HuH-7 (cell line): ENCODE measurements around the gene PFDN4.
A peak's percentile ranks its signal among the peaks of the same experiment; 100 is the strongest.

ENCODE experiments used
- DNase-seq: peaks from one replicate; pipeline ENCODE4 v3.0.0; 2011; ENCODE audit warnings: low spot score

The PFDN4 gene

DNA sequence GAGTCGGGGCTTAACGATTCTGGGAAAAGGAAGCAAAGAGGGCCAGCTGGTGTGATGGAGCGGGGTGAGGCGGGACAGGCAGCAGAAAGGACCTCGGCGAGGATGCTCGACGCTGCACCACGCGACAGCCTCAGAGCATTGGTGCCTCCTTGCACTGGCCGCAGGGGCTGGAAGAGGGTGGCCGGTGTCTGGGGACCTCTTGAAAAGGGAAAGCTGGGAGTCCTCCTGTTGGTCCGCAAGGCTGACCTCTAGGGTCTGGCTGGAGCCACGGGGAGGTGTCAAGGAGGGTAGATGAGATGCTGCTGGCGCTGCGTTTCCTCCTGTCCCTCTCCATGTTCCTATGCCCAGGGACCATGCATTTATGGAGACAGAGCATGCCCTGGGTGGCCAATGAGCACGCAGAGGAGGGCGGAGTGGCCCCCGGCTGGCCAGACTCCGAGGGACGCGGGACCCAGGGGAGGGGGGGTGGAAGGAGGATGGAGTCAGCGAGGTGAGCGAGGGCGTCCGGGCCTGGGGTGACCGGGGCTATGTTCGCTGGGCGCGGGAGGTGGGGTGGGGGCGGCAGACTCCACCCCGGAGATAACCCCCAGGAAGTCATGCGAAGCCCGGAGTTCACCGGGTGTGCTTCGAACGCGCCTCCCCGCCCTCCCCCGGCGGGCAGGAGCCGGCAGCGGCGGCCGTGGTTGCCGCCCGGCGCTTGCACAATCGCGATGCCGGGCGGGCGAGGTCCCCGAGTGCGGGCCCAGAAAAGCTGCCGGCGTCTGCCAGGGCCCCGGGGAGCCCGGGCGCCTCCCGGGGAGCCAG, 34.0 kb upstream of the PFDN4 start, which contains the start of gene CYP24A1:
CYP24A1 (minus strand) TSS at position 334 of the 804 bp plus-strand sequence. CDS start 407 bp downstream, outside the sequence.
- DNase-seq = peak; percentile 73

DNA sequence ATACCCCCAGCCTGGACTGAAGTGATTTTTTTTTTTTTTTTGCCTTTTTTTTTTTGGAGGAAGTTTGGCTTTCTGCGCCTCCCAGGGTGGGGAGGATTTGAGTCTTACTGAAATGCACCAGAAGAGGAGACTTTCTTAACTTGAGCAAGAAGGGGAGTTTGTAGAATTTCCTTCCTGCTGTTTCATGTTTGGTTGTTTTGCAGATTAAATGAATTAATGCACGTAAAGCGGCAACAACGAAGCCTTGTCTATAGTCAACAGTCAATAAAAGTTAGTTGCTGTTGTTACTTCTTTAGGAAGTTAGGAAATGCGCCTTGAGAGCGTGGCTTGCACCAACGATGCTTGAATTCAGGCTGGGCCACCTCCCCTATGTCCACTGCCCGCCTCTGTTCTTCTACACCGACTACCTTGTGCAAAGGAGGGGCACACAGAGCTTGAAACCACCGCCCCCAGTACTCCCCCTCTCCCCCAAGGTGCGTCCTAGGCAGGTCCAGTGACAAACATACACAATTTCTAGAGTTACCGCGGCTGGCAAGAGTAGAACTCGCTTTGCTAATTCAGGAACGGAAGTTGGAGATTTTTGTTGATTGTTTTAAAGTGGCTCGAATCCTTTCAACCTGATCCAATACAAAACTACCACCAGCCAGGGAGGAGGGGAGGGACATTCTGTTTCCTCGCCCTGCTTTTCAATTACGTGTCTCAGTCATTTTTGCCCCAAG, 33.3 kb upstream of the PFDN4 start:
- no peak for DNase-seq

DNA sequence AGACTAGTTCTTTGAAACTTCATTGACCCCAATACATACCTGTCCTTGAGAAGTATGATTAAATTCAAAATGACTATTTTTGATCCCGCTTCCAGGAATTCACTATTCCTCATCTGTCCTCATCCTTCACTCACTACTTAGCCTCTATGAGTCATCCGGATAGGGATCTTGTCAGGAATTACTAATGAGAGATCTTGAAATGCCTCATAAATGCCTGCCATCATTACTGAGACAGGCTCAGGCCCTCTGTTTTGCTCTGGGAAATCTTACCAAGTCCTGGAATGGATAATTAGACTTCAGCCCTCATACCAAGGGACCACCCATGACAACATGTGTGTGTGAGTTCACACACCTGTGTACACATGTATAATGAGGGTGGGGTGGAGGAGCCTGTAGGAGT, 31.3 kb upstream of the PFDN4 start:
- DNase-seq = no peak

DNA sequence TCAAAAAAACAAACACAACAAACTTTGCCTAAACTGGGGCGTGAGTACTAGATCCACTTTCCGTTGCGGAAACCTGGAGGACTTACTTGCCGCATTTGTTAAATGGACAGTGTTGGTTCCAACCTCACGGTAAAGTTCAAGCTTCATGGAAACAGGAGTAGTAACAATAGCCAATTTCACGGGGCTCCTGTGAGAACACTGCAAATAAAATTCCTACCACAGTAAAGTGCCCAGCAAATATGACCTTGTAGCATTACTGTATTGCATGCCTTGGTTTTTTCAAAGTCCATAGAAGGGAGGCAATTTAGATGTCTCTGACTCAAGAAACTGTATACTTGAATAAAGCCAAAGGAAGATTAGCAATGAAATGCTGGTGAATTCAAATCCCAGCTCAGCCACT, 30.5 kb upstream of the PFDN4 start:
- no peak for DNase-seq

DNA sequence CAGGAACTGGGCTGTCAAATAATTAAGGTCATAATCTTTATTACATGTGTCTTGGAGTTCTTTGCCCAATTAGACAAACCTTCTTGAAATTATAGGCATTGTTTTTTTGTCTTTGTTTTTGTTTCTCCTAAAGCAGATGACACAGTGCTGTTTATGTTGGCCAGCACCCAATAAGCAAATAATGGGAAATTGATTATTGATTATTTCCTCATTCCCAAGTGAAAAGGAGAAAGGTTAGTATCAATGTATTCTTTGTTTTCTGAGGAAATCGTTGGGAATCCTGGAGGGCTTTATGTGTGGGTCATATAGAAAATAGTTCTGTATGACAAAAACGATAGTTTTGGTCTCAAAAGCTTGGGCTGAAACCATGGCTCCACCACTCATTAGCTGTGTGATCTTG, 29.6 kb upstream of the PFDN4 start:
- no peak for DNase-seq

DNA sequence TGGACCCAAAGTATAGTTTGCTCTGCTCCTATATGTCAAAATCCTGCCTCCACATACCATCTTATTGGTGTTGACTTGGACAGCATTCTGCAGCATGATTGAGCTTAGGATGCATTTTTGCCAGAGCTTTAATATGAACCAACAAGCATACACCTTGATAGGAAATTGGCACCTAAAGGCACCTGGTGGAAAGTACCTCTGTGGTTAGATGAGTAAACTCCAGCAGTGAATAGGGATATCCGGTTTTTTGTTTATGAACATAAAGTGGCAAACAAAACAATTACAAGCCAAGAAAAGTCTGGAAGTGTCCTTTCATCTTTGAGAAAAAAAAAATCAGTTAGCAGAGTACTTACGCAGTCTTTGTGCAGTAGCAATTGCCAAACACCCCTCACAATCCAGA, 27.9 kb upstream of the PFDN4 start:
- no peak for DNase-seq

DNA sequence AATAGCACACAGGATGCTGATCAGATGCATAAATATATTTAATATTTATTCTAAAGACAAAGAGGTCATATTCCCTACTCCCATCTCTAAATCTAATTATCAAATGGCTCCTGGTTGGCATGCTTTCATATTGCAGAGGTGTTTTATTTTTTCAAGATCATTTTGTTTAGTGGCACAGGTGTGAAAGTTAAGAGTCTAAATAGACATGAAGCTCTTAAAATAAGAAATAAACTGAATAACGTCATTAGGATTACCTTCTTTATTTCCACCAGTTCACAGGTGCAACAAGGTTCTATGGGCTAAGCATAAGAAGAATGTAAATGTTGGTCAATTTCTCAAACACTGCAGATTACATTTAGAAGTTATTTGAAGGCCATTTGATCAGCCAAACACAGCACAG, 27.0 kb upstream of the PFDN4 start:
- DNase-seq = no peak

DNA sequence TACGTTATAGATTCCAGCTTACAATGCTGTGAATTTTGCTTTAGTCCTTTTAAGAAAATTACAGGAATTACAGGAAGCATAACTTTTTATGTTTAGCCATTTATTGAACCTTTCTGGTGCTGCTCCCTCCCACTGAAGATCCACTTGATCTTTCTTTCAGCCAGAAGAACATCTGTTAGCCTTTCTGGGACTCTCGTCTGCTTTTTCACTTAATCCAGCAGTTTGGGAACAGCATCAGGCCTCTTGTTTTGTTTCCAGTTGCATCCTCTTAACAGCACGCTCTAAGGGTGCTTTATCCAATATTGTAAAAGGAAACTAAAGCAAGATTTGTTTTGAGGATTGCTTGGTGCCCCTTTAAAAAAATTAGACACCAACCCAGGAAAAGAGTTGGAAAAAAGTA, 23.8 kb upstream of the PFDN4 start:
- DNase-seq = no peak

DNA sequence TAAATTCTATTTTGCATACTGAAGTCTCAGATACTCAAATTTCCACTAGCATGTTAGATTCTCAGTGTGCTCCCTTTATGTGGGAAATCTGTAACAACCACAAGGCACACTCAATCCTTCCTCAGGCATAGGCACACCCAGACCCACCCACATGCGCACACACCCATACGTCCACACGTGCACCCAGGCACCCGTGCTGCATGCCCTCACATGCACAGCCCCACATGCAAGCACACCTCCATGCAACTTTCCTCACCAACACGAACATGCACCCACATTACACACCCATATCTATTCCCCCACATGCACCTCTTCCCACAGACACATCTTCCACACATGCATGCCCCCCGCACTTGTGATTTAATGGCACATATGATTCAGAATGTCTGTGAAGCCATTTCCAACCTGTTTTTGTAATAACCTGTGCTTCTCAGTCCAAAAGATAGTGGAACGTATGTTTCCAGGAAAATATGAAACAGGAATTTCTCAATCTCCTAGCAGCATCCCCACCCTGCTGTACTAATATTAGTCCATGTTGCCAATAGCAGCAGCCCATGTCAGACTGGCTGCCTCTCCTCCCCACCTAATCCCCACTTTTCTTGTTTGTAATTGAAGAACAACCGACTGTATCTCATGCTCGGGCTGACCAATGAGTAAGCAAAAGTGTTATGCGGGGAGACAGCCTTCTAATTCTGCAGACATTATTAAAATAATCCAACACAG, 22.8 kb upstream of the PFDN4 start:
- DNase-seq = no peak

DNA sequence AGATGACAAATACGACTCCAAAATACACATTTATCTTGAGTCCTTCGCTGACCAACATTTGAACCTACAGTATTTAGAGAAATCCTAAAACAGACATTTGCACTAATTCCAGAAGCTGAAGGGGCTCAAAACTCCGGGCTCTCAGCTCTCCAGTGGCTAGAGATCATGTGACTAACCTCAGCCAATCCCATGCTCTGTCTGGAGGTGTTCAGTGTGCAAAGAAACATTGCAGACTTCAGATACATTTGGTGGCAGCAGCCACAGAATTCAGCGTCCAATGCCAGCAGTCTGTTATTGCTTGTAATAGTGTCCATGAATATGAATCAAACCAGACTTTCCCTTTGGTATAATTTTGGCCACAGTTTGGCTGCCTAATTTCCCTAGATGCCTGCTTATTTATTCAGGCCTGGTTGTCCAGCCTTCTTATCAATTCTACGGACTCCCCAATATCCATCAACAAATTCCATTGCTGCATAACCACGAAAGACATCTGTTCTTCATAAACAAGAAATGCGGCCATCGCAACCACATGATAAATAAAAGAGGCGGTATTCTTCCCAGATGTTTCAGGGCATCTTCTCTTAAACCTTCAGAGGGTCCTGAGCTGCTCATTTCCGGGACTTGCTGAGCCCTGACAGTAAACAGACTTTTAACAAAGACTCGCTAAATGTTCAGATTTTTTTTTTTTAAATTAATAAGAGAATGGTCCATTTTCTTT, 19.6 kb upstream of the PFDN4 start:
- DNase-seq = no peak

DNA sequence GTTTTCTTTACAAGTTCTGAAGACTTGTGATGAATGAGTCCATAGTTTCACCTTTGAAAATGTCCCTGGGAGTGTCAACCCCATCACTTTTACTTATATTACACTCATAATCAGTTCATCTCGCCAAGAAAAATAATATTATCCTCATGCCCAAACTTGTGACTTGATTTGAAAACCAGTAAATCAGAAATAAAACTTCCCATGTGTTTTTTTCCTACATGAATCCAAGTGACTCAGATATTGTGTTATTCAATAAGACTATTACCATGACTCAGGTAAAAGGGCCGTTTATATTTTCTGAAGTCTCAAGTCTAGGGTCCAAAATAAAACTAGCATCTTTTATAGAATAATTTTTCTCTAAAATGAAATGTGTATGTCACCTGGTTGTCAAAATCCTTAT, 18.3 kb upstream of the PFDN4 start:
- DNase-seq = no peak

DNA sequence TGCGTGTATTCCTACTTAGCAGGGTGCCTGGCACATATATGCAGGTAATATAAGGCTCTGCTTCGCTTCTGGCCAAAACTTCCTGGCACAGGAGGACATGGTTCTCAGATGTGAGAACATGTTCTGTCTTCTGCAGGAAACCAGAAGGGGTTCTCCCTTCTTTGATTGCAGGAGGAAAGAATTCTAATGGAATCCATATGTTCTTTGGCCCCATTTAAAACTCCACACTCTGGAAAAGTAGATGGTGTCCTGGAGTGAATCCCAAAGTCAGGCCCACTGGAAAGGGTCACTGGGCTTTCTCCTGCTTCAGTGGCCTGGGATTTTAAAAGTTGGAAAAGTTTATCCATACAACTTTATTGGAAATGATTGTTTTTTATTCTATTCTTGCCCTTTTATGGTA, 17.7 kb upstream of the PFDN4 start:
- no peak for DNase-seq

DNA sequence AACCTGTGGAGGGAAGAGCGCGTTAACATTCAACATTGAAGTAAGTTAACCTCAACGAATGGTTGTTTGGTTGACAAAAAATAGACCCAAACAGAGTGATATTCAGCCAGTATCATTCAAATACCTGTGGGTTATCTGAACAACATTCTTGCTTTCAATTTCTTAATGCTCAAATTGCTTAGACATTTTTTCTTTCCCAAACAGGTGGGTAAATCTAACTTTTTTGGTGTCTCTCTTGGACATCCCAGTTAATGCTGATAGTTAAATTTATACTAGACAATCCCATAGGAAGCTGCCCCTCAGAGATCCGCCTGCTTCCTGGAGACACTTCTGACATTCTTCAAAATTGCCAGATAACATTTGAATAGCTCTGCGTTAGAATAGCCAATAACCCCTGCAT, 14.1 kb upstream of the PFDN4 start:
- no peak for DNase-seq

DNA sequence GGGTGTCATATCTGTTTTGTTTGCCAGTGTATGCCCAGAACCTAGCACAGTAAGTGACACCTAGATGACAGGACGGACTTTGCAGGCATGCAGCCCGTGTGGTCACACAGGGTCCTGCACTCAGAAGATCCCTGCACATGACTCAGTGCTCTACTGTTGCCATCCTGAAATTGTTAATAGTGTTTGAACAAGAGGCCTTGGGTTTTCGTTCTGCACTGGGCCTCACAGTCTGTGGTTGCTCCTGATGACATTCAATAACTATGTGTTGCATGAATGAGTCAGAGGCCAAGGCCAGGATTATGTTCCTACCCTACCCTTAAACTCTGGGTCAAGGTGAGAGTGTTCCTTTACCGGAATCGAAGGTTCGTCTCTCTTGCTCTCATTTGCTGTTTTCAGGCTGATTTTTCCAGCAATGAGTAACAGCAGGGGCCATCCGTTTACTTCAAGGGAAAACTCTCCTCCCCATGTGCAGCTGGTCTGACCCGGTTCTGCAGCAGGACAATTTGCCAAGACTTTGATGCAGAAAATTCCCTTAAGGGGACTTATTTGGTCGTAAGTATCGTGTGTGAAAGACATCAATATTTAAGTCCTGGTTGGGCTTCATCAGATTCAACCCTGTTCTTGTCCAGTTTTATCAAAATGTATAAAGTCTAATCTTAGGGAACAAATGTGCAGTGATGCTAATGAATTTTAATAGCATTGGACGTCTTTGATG, 13.0 kb upstream of the PFDN4 start:
- peak; percentile 62 for DNase-seq

DNA sequence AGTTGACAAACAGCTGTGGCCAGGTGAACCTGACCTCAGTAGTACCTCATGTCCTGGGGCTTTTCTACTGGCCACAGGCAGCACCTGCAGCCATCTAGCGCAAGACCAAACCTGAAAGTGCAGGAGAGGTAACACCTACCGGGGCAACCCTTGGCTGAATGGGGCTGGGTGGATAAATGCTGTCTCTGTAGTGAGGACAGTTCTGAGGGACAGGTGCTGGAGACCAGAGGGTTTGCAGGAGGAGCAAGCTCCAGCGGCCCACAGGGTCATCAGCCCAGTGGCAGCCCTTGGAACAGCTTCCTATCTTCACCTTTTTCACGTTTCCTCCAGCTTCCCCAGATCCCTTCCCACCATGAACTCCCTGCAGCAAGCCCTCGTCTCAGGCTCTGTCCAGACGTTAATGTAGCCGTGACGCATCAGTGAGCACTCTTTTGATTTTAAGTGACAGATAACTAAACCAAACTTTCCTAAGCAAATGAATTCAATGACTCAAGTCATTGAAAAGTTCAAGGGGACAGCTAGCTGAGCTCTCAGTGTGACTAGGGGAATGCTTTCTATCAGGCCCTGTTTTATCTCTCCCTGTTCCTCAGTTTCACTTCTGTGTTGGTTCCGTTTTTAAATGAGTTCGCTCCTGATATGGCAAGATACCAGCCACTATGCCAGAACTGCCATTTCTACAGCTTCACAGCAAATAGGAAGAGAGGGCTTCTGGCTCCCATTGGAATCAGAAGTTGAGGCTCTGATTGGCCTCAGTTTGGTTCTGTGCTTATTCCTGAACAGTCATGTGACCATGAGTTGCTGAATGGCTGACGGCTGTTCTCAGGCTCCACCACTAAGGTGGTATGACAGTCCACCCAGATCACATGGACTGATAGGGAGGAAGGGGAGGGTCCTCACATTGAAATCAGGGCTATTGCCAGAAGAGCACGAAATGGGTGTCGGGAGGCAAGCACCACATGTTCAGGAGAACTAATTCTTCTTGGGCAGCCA, 12.1 kb upstream of the PFDN4 start:
- DNase-seq = no peak

DNA sequence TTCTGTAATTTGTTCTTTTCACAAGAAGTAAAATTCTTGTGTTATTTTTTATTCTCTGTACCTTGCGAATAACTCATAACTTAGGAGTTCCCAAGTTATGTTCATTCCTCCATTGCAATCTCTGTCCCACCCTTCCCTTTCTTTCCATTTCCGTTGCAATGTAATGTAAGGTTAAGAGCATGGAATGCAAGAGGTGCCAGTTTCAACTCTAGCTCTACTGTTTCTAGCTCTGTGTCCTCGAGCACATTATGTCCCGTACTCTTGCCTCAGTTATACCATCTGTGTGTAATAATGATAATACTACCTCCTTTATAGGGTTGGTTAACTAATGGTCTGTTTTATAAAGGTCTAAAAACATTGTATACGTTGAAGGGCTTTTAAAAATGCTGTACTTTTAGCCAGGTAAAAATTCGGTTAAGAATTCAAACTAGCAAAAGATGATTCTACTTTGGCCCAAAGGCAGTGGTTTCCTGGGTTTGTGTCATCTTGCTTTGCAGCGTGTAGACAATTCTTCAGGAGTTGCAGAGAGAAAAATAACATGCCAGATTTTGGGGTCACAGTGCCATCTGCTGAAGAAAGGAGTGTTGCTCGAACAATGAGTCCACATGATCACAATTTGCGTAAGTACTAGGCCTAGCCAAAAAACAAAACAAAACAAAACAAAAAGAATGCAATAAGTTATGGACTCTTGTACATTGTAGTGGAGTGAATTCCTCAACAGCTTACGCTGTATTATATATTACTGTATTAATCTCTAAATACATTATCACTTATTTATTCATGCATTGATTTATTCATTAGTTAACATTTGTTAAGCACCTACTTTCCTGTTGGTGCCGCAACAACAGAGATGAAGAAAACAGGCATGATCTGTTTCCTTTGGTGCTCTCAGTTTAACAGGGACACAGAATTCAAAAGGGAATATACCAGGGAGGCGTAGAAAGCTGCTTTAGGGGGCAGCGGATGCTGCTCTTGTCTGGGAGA, 10.0 kb upstream of the PFDN4 start:
- DNase-seq = peak; percentile 41

DNA sequence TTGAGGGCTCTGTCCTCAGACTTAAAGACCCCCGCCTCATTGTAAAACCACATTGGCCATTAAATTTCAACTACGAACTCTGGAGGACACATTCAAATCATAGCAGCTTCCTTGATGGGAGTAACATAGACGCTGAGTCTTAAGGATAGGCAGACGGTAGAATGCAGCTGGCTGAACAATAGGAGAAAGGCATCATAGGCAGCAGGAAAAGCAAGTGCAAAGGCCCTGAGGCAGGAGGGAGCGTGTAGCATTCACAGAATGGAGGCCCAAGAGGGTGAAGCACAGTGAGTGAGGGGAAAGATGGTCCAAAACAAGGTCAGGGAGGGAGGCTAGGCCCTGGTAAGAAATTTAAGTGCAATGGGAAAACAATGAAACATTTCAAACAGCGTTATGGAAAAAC, 8.6 kb upstream of the PFDN4 start:
- DNase-seq = no peak

DNA sequence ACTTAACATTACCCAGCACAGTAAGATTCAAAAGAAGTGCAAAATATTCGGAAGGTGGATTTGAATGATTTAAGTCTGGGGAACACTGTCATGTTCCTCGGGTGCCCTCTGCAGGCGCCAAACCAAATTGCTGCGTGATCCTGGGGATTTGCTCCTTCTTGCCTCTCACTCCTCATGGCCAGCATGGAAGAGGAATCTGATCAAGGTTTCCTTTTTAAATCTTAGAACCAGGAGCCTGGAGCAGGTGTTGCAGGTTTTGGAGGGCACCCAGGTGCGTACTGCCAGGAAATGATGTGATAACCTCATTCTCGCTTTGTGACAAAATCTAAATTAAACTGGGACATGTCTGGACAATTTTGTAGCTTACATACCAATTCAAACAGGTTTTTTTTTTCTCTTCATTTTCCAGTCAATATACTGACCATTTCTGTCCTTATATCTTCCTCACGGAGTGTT, 8.1 kb upstream of the PFDN4 start:
- DNase-seq = peak; percentile 69
